Renal cortex interstitium (tissue), 11 donors: ENCODE measurements around the gene RAB18. TPM values are rescaled to one million over a fixed set of nuclear protein-coding genes. Genes with fewer than 3 reads are reported as not detected.
"Not testable (repeated sequence)": the region's sequence is repeated elsewhere in the genome, so short reads cannot be mapped to it uniquely, and the experiment has no call there.

Experiments
- DNase-seq, 11 donors: peaks; one replicate each; pipeline ENCODE4 v3.0.0-alpha.2; 2013; ENCODE audit warnings: low read depth in 9 of 11, low spot score in 4 of 11; ENCODE audit errors: extremely low read depth in 1 of 11
- polyA plus RNA-seq, 3 donors: library from polyadenylated mRNA; unstranded; fragments of 120-200 nt; gene quantifications; one replicate each; pipeline ENCODE4 v1.2.1, GENCODE V29; 2013; ENCODE audit not compliant: insufficient read length in 3 of 3

RAB18 gene
- polyA plus RNA-seq, 3 donors = 109 to 130 (median 112) TPM

- DNase-seq = no peak
Observed at GRCh38 chr10:27534161-27534700, 30.1 kb downstream of the RAB18 start.

- DNase-seq = no peak
Observed at GRCh38 chr10:27535317-27535716, 31.2 kb downstream of the RAB18 start.

GRCh38 chr10:27536437-27536836, 32.3 kb downstream of the RAB18 start:
- DNase-seq = no peak

- no peak for DNase-seq
Observed at GRCh38 chr10:27537166-27537565, 33.1 kb downstream of the RAB18 start.

- no peak for DNase-seq
Observed at GRCh38 chr10:27537787-27538186, 33.7 kb downstream of the RAB18 start.

GRCh38 chr10:27540672-27541071, 36.6 kb downstream of the RAB18 start:
- DNase-seq = no peak

- DNase-seq = no peak
Observed at GRCh38 chr10:27541796-27542729, 38.0 kb downstream of the RAB18 start.

GRCh38 chr10:27542812-27543211, 38.7 kb downstream of the RAB18 start:
- DNase-seq = no peak

GRCh38 chr10:27547047-27547446, 42.9 kb downstream of the RAB18 start:
- no peak for DNase-seq

GRCh38 chr10:27547482-27547881, 43.4 kb downstream of the RAB18 start:
- no peak for DNase-seq

- no peak for DNase-seq
Observed at GRCh38 chr10:27550823-27551222, 46.7 kb downstream of the RAB18 start.

- peak; percentile 20 to 51 (median 30) for DNase-seq
Observed at GRCh38 chr10:27558612-27559020, 54.5 kb downstream of the RAB18 start.

GRCh38 chr10:27561334-27561733, 57.2 kb downstream of the RAB18 start:
- DNase-seq = no peak

- no peak for DNase-seq
Observed at GRCh38 chr10:27564398-27564797, 60.3 kb downstream of the RAB18 start.

GRCh38 chr10:27564880-27565279, 60.8 kb downstream of the RAB18 start:
- DNase-seq = no peak

- DNase-seq = no peak
Observed at GRCh38 chr10:27568196-27569175, 64.4 kb downstream of the RAB18 start.

GRCh38 chr10:27569946-27570345, 65.8 kb downstream of the RAB18 start:
- DNase-seq = peak in 3 of 11 donors; percentile 1 to 7 (median 6)

- not testable (repeated sequence) for DNase-seq
Observed at GRCh38 chr10:27577038-27577437, 72.9 kb downstream of the RAB18 start.

GRCh38 chr10:27578316-27578715, 74.2 kb downstream of the RAB18 start:
- DNase-seq = no peak
